ENCODE measurements around the gene SOX3. TPM values are rescaled to one million over a fixed set of nuclear protein-coding genes. Genes with fewer than 3 reads are reported as not detected.

SOX3 gene
- total RNA-seq, 1 donor from 2014 or later, result not detected

GRCh38 chrX:140508958-140509357 lies 4.1 kb upstream of the SOX3 start:
- no peak overlapping the region for H3K4me3 Mint-ChIP-seq (ENCODE audit: unreplicated experiment)
- H3K4me1 Mint-ChIP-seq (ENCODE audit: unreplicated experiment), result peaks cover 7% of the 10 kb centered on the region
- DNase-seq (ENCODE audit: extremely low spot score, unreplicated experiment), result no peak
- H3K36me3 Mint-ChIP-seq (ENCODE audit: unreplicated experiment), result peaks cover 1% of the 10 kb centered on the region
- H3K27ac Mint-ChIP-seq (ENCODE audit: unreplicated experiment), result no peak overlapping the region
- peaks cover 63% of the 10 kb centered on the region for H3K27me3 Mint-ChIP-seq (ENCODE audit: unreplicated experiment)
- no peaks in the 10 kb centered on the region for H3K9me3 Mint-ChIP-seq (ENCODE audit: unreplicated experiment)
- TF ChIP-seq CTCF (IDR thresholded peaks at IDR 0.05), result no peak

GRCh38 chrX:140507982-140508305 lies 3.1 kb upstream of the SOX3 start:
- Mint-ChIP-seq H3K4me1 (ENCODE audit: unreplicated experiment) (peaks cover 11% of the 10 kb centered on the region), H3K27ac (ENCODE audit: unreplicated experiment) (no peak overlapping the region), H3K4me3 (ENCODE audit: unreplicated experiment) (no peak overlapping the region), H3K9me3 (ENCODE audit: unreplicated experiment) (no peaks in the 10 kb centered on the region), H3K36me3 (ENCODE audit: unreplicated experiment) (peaks cover 1% of the 10 kb centered on the region), H3K27me3 (ENCODE audit: unreplicated experiment) (peaks cover 66% of the 10 kb centered on the region)
- no peak for TF ChIP-seq CTCF (IDR thresholded peaks at IDR 0.05)
- no peak for DNase-seq (ENCODE audit: extremely low spot score, unreplicated experiment)

GRCh38 chrX:140507223-140507981 lies 2.5 kb upstream of the SOX3 start:
- DNase-seq (ENCODE audit: extremely low spot score, unreplicated experiment), result no peak
- TF ChIP-seq CTCF (IDR thresholded peaks at IDR 0.05), result no peak
- Mint-ChIP-seq H3K9me3 (ENCODE audit: unreplicated experiment) (no peaks in the 10 kb centered on the region), H3K27ac (ENCODE audit: unreplicated experiment) (no peak overlapping the region), H3K36me3 (ENCODE audit: unreplicated experiment) (peaks cover 1% of the 10 kb centered on the region), H3K27me3 (ENCODE audit: unreplicated experiment) (peaks cover 69% of the 10 kb centered on the region), H3K4me1 (ENCODE audit: unreplicated experiment) (peaks cover 16% of the 10 kb centered on the region), H3K4me3 (ENCODE audit: unreplicated experiment) (no peak overlapping the region)

- no peak for TF ChIP-seq CTCF (IDR thresholded peaks at IDR 0.05)
- no peak overlapping the region for H3K27ac Mint-ChIP-seq (ENCODE audit: unreplicated experiment)
Observed at GRCh38 chrX:140505421-140506337, 810 bp upstream of the SOX3 start.

More at GRCh38 chrX:140505421-140506337, 810 bp upstream of the SOX3 start:
- Mint-ChIP-seq H3K9me3 (ENCODE audit: unreplicated experiment) (no peaks in the 10 kb centered on the region), H3K27me3 (ENCODE audit: unreplicated experiment) (peaks cover 75% of the 10 kb centered on the region), H3K4me3 (ENCODE audit: unreplicated experiment) (no peak overlapping the region), H3K36me3 (ENCODE audit: unreplicated experiment) (no peaks in the 10 kb centered on the region), H3K4me1 (ENCODE audit: unreplicated experiment) (peaks cover 19% of the 10 kb centered on the region)
- no peak for DNase-seq (ENCODE audit: extremely low spot score, unreplicated experiment)
